ENCODE results near the gene NPPC.
"Not testable (repeated sequence)": the region's sequence is repeated elsewhere in the genome, so short reads cannot be mapped to it uniquely, and the experiment has no call there.

The NPPC gene

DNA sequence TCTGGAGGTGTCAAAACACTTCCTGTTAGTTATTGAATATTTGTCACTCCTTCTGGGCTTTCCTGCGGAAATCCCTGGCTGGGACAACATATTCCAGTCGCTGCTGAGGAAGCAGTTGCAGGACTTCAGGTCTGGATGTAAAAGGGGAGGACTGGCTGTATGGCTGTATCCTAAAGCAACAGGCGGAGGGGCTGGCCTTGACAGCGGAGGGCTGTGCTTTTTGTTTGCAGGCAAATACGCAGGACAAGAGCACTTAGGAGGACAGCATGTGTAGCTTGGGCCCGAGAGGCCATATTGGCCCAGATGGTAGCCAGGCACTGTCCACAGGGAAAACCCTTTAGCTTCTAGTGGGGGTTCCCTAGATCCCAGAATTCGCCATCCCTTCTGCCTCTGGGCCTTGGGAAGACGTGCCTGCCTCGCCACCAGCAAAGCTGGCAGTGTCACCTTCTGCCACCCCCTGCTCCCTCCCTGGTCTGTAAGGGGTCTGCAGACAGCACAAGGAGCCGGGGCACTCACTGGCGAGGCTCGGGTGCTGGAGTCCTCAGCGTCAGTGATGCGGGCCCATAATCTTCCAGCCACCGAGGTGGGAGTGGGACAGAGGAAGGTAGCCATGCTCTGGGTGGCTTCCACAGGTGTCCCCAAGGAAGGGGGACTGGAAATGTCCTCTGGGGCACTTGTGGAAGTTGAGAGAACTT, 6.7 kb downstream of the NPPC start:
- no peak for DNase-seq

DNA sequence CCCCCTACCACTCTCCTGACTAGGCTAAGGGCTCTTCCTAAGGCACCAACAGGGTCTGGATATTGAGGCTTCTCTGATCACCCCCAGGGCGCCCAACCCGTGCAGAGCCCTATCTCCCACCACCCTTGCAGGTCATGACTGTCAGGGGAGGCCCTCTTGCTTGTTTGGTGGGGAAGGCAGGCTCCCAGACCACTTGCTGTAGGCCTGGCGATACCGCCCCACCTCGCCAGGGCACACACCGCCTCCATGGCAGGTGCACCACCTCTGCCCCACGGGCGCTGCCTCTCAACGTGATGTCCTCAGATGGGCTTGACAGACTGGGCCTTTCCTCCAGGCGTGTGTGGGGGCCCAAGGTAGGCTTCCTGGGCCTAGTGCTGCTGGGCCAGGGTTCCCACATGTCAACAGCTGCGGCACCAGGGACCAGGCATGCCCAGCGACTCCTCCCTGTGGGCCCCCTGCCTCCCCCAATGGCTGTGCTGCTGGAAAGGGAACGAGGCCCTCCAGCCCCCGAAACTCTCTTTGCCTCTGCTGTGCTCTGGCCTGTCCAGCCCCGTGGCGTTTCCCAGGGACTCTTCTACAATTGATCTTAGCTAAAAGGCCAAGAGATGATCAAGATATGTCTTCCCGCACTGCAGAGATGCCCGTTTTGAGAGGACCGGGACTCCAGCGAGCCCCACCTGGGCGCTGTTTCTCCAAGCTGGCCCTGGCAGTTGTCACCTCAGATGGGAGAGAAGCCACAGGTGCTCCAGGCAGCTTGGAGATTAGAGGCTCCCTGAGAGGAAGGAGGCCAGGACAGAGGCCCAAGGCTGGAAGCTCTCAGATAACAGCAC, 7.5 kb downstream of the NPPC start:
- DNase-seq: no peak

DNA sequence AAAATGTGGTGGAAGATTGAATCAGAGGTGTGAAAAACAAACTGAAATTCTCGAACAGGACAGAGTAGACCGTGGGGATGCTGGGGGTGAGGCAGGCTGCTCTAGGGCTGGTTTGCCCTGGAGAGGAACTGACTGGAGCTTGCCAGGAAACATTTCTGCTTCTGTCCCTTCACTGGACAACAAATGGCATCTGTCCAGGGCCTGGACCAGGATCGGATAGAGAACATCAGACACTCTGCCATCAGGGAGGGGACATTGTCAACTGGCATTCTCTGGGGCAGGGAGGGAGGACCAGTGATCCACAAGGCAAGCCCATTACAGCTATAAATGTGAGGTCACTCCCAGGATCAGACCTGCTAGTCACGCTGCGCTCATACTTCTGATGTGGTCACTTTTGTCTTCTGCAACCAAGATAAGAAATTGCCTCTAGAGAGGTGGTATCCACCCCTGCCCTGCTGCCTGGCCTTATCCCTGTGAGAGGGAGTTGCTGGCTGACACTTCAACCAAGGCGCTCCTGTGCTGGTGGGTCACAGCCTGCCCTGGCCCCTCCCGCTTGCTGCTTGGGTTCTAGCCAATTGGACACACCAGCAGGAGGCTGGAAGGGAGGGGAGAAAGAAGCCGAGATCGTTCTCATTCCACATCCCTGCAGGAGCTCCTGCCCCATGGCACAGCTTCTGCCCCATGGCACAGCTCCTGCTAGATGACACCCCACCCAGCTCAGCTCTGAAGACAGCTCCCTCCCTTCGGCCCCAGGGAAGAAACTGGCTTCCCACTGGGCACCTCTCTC, 8.7 kb downstream of the NPPC start:
- DNase-seq: no peak

DNA sequence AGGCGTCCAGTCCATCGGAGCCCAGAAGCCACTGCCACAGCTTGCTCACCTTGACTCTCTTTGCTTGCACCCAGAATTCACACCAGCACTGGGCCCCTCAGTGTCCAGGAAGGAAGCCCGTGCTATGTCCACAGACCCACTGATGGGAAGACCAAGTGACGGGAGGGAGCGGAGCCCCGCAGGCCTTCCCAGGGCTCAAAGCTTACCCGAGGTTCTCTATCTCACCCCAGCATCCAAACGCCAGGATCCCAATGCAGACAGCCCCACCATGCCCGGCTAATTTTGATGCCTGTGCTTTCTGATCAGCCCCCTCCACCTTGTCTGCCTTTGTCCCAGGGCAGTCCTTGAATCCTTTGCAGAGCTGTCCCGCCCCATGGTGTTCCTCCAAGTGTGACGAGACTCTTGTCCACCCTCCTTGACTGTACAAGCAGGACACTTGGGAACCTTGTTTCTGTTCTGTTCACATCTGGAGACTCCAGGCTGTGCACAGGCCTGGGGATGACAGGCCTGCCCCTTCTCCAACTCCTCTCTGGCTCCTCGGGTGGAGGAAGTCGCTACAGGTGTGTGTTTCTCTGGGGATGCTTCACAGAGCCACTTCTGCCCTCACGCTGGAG, 12.0 kb downstream of the NPPC start:
- DNase-seq: no peak

DNA sequence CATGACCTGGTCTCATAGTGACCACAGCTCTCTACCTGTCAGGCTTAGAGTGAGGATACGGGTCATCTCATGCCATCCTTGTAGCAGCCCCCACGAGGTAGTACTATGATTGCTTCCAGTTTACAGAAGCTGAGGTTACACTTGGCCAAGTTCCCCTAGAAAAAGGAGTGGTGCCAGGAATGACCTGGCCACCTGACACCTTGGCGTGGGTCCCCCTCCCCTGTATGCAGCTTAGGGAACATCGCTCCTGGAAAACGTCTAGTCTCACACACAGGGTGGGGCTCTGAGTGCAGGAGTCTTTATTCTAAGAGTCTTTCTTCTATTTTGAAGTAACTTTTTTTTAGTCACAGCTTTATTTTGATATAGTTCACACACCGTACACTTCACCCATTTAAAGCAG, 14.8 kb downstream of the NPPC start:
- no peak for DNase-seq

DNA sequence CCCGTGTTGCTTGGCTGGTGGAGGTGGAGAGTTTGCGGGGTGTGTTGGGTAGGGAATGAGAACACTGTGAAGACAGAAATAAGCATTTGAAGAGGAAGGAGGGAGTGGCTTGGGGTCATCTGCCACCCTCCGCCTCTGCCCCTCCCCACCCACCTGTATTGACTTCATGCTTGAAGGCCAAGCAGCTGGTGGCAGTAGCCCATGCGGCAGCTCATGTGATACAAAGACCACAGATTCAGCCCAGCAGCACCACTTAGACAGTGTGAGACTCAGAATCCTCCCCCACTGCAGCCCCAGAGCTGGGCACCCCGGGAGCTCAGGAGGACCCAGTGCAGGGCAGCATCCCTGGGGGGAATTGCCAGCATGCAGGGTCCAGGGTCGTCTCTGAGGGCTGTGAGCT, 15.4 kb downstream of the NPPC start:
- DNase-seq: no peak

DNA sequence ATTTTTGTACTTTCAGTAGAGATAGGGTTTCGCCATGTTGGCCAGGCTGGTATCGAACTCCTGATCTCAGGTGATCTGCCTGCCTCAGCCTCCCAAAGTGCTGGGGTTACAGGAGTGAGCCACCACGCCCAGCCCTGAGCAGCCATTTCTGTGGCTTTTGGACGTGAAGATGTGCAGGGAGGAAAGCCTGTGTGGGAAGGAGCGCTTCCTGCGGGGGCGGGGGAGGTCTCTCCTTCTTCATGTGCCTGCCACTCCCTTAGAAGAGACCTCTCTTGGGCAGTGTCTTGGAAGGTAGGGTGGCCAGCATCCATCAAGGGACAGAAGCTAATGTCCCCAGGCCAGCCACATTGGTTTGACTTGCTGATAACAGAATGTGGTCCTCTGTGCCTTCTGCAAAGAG, 16.0 kb downstream of the NPPC start:
- not testable (repeated sequence) for DNase-seq

DNA sequence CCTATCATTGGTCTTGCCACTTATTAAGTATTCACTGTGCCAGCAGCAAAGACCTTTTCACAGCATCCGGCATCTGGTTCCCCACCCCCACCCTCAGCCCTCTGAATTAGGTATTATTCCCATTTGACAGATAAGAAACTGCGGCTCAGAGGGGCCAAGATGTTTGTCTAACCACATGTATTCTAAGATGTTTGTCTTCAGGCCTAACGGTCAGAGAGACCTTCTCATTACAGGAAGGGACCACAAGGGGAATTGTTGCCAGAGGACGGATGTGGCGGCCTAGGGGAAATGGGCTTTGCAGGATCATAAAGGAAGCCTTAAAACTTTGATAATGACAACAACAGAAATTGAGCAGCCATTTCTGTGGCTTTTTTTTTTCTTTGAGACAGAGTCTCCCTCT, 16.6 kb downstream of the NPPC start:
- DNase-seq: no peak

DNA sequence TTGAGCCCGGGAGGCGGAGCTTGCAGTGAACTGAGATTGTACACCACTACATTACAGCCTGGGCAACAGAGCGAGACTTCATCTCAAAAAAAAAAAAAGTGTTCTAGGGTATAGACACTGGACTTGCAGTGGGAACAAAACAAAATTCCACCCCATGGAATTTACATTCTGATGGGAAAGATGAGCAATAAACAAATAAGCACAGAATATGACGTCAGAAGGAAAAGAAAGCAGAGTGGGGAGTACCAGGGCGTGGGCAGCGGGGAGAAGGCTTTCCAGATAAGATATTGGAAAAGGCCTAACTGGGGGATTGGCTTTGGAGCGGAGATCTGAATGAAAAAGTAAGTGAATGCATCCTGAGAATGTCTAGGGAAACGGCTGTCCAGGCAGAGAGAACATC, 17.6 kb downstream of the NPPC start:
- DNase-seq: no peak

DNA sequence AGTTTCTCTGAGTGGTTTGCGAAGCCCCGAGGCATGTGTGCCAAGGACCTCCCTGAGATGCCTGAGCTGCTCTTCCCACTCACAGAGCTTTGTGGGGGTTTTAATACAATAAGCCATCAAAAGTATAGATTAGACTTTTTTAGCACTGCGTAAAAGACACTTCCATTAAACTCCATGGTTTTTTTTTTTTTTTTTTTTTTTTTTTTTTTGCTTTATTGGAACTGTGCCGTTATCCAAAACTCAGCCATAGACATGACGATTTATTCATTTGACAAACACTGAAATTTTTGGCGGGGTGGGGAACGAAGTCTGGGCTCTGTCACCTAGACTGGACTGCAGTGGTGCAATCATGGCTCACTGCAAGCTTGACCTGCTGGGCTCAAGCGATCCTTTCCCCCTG, 18.4 kb downstream of the NPPC start:
- DNase-seq: no peak

DNA sequence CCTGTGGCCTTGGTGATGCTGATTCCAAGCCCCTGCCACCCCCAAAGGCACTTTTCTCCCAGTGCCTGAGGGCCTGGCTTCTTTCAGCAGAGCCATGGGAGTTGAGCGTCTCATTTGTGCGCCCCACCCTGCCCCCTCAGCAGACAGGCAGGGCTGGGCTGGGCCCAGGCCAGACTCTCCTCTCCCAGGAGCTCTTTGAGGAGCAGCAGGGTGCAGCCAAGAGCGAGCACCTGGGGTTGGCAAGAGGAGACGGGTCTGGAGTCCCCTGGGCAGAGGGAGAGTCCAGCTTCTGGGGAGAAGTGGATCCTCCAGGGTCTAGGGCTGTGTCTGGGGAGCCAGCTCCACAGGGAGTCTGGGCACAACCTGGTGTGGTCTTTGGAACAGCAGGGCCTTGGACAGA, 21.2 kb downstream of the NPPC start:
- no peak for DNase-seq

DNA sequence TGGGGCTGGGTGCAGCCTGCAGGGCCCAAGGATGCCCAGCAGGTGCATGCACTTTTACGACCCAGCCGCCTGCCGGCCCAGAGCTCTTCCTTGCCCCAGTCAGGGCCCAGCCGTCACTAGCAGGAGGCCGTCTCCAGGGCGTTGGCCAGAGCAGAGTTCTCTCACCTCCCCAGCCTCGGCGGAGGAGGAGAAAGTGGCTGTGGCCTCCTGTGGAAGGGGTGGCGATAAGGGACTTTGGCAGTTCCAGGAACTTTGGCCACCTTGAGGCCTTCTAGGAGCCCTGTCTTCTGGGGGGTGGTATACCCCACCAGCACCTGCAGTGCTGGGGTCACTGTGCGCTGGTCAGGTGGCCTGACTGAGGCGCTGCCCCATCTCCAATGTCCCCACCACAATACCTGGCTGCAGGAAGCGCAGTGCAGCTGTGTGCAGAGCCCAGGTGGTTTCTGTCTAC, 22.0 kb downstream of the NPPC start:
- DNase-seq: no peak

DNA sequence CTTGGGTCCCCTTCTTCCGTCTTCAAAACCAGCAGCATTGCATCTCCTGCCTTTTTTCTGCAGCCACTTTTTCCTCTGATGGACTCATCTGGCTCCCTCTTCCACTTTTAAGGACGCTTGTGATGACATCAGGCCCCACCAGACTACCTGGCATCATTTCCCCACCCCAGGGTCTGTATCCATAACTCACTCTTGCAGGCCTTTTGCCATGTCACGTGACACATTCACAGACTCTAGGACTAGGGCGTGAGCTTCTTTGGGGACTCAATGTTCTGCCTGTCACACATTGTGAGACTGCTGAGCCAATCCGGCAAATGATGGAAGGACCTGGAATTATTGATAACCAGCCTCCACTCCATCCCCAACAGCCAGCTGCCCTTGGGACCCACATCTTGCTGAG, 23.6 kb downstream of the NPPC start:
- DNase-seq: no peak

DNA sequence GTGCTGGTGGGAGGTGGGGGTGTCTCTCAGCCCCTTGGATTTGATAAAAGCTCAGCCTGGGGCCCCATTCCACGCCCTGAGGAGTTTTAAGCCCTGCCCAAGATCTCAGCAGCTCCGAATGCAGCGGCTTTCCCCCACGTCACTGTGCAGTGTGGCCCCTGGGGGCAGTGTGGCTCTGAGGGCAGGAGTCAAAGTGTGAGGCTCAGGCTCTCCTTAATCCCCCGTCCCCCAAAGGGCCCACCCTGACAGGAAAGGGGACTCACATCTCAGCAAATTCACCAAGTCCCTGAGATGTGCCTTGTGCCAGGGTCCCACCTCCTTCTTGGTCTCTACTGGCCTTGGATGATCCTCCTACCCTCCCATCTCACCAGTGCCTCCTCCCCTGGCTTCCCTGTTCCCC, 25.2 kb downstream of the NPPC start:
- DNase-seq: no peak

DNA sequence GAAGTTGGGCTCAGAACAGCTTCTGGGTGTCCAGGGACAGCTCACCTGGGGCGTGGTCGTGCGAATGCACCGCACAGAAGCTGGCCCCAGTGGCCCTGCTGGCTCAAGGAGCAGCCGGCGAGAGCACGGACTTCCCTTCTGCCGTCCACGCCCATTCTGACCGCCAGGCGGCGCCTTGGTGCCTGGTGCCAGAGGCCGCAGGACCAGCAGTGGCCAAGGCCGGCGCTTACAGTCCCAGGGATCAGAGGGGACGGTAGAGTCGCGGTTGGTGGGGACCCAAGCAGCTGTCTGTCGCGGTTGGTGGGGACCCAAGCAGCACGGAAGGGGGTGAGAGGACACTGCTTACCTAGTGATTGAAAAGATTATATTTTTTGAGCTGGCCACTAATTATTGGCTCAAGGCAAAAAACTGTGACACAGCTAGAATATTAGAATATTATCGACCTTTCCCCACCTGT, 25.7 kb downstream of the NPPC start:
- peak; percentile 43 to 44 for DNase-seq

DNA sequence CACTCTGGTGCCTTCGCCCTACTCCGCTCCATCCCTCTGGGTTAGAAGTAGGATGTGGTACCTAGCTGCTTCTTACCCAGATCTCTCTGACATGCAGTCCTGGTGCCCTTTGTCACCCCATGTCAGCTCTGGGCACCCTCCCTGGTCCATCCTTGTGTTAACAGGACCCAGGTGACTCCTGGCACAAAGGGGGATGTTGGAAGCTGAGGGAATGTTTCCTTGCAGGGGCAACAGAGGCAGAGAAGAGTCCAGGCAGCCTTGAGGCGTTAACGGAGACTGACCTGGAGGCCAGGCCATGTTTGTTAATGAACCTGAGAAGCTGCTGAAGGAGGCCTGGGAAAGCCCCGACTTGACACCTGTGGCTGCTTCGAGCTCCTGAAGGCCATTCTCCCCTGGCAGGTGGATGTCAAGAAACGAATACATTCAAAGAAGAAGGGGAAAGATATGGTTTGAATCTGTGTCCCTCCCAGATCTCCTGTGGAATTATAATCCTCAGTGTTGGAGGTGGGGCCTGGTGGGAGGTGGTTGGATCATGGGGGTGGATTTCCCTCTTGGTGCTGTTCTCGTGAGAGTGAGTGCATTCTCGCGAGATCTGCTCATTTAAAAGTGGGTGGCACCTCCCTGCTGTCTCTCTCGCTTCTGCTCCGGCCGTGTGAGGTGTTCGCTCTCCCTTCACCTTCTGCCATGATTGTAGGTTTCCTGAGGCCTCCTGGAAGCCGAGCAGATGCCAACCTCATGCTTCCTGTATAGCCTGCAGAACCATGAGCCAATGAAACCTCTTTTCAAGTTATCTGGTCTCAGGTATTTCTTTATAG, 31.4 kb downstream of the NPPC start:
- no peak for DNase-seq

DNA sequence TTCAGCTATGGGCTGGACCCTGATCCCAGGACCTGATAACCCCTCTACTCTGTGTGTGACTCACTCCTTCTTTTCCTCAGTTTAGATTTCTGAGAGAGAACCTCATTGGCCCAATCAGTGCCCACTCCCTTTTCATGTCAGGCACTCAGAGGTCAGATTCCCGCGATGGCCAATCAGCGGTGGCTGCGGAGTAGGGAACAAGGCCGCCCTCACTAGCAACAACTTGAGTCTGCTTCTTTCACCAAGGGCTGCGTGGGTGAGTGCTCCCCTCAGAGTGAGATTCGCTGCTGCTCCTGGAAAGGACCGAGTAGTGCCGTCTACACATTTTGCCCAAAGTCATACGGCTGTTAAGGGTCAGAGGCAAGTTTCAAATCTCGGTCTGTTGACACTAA, 34.7 kb downstream of the NPPC start:
- no peak for DNase-seq

DNA sequence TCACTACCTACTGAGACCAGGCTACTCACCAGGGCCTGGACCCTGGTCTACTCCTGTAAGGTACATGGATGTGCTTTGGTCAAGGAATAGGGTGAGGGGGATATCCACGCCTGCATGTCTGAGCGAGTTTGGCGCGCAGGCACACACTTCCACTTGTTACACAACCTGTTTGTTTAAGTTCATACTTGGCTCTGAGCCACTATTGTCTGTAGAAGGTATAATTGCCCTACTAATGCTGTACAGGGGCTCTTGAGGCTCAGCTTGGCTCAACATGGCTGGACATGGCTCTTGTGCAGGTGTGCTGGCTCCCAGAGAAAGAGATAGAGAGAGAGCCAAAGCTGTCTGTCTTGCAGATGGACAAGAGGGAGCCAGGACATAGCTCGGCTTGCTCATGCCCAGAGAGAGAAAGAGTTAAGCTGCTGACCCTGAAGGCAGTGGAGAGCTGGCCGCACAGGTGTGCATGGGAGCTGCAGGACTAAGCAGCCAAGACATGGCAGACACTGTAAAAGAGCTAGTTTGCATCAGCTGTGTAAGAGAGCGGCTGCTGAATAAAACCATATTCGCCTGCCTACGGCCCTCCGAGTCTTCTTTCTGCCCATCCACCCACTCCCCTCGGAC, 35.2 kb downstream of the NPPC start:
- no peak for DNase-seq

DNA sequence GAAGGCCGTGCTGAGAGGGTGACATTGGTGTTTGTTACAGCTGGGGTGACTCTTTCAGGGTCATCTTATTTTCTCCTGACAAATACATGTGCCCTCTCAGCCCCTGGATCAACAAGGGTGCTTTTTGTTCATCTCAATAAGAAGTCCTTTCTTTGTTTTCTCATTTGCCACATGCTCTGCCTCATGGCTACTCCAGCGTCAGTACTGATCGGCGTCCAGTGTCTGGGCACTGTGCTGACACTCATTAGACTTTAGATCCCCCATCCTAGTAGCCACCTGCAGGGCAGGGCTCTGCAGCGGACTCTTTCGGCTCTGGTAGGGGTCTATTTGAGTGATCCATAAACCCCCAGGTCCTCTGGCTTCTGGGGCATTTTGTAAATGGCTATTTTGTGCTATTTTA, 38.4 kb downstream of the NPPC start:
- no peak for DNase-seq

DNA sequence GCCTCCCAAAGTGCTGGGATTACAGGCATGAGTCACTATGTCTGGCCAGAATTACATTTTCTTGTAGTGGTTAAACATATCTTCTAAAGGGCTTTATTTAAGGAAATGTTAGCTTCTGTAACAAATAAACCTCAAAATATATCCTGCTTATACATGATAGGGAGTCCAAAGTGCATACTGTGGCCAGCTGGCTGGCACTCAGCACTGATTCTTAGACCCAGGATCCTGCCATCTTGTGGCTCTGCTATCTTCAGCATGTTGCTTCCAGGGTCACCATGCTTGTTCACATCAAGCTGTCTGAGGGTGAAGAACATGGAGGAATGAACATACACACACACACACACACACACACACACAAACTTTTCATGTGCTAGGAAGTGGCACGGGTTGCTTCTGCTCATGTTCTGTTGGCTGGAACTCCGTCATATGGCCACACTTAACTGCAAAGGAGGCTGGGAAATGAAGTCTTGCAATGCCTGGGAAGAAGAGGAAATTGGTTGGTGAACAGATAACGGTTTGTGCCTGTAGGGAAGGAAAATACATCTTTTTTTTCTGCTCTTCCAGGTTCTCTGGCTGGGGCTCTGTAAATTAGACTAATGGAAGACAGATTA, 40.0 kb downstream of the NPPC start:
- DNase-seq: no peak

DNA sequence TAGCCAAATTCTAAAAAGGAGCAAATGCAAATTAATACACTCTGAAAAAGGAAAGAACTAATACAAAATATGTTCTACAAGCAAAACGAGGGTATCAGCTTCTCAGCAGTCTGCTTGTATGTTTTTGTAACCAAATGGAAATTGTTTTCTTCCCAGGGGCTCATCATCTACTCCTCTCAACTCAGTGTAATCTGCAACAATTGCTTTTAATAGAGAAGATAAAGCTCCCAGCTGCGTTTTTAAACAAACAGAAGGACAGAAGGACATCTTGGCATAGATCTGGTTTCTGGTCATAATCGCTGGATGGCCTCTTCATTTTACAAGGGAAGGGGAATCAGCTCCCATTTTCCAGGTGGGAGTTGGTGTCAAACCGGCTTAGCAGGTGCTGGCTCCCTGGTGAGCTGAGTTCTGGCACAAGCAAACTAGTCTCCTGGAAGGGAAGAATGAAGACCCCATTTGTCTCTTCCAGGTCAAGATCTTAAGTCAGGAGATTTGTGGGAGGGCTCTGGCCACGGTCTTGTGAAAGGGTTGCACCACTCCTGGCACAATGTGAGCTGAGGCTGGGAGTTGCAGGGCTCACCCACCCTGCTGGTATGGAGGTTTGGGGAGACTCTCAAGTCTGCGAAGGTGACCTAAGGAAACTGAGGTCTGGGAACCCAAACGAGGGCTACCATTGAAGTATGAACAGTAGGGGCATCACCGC, 41.6 kb downstream of the NPPC start:
- DNase-seq: no peak
